IMR-90 (cell line): ENCODE measurements around the gene RNF213. TPM values are rescaled to one million over a fixed set of nuclear protein-coding genes. Genes with fewer than 3 reads are reported as not detected.

Source experiments
- ATAC-seq: fragments of 200-7000 bp; cut with Tn5 transposase; 2 replicates; pipeline ENCODE4 v1.9.1; 2020; ENCODE audit warnings: low read depth, mild to moderate bottlenecking, moderate library complexity
- BruUV-seq: library from RNA; stranded (reverse); fragments of 400-500 nt; replicated peaks from 2 replicates; lab custom pipeline; 2021; lab: Mats Ljungman, UMichigan
- CTCF ChIA-PET: fragments of 300-600 bp; formaldehyde crosslinking; extraction: SDS; loops from one replicate; lab custom pipeline; 2021; ENCODE audit warnings: antibody characterized with exemption; lab: Yijun Ruan, JAX
- POLR2A ChIA-PET: fragments of 300-600 bp; sonication (Branson Sonifier 250); formaldehyde crosslinking; loops from one replicate; lab custom pipeline; 2022; ENCODE audit warnings: antibody characterized with exemption; ENCODE audit not compliant: unreplicated experiment; lab: Charles Lee
- DNase-seq: peaks from one replicate; pipeline ENCODE4 v3.0.0; 2013
- H2AFZ ChIP-seq: replicated peaks from 2 replicates; pipeline ENCODE3; 2013; ENCODE audit warnings: low read length, mild to moderate bottlenecking; ENCODE audit not compliant: poor library complexity
- H2AK5ac ChIP-seq: 2 replicates; pipeline ENCODE4 v1.6.1; 2013; ENCODE audit warnings: low read depth, low read length, inconsistent platforms
- H2AK9ac ChIP-seq: replicated peaks from 2 replicates; pipeline ENCODE3; 2013; ENCODE audit warnings: mild to moderate bottlenecking, low read depth, low read length, moderate library complexity; ENCODE audit not compliant: poor library complexity
- H2BK120ac ChIP-seq: 2 replicates; pipeline ENCODE4 v1.6.1; 2013; ENCODE audit warnings: low read depth, low read length, inconsistent platforms
- H2BK15ac ChIP-seq: 3 replicates; pipeline ENCODE4 v1.6.1; 2013; ENCODE audit warnings: low read depth, low read length, inconsistent platforms
- H2BK20ac ChIP-seq: 2 replicates; pipeline ENCODE4 v1.6.1; 2013; ENCODE audit warnings: low read depth, mild to moderate bottlenecking, inconsistent platforms, low read length, moderate library complexity
- H2BK5ac ChIP-seq: 2 replicates; pipeline ENCODE4 v1.6.1; 2013; ENCODE audit warnings: mild to moderate bottlenecking, low read depth, low read length, inconsistent platforms; ENCODE audit not compliant: poor library complexity, severe bottlenecking
- H3K14ac ChIP-seq: replicated peaks from 2 replicates; pipeline ENCODE4 v1.6.1; 2013; ENCODE audit warnings: low read depth, low read length, inconsistent platforms
- H3K18ac ChIP-seq: 2 replicates; pipeline ENCODE4 v1.6.1; 2013; ENCODE audit warnings: low read depth, low read length, control low read depth
- H3K23ac ChIP-seq: 2 replicates; pipeline ENCODE4 v1.6.1; 2013; ENCODE audit warnings: low read depth, low read length, inconsistent platforms
- H3K27ac ChIP-seq: 2 replicates; pipeline ENCODE4 v1.5.1; 2013; ENCODE audit warnings: mild to moderate bottlenecking, control low read depth, low read length; ENCODE audit not compliant: insufficient read depth
- H3K27me3 ChIP-seq: 2 replicates; pipeline ENCODE4 v1.6.1; 2013; ENCODE audit warnings: low read length; ENCODE audit not compliant: control insufficient read depth, insufficient read depth
- H3K36me3 ChIP-seq: 2 replicates; pipeline ENCODE4 v1.6.1; 2013; ENCODE audit warnings: low read length, mixed read lengths; ENCODE audit not compliant: control insufficient read depth, insufficient read depth
- H3K4ac ChIP-seq: 2 replicates; pipeline ENCODE4 v1.6.1; 2013; ENCODE audit warnings: low read depth, low read length, inconsistent platforms
- H3K4me1 ChIP-seq: 2 replicates; pipeline ENCODE4 v1.6.1; 2013; ENCODE audit warnings: low read length, mixed read lengths; ENCODE audit not compliant: control insufficient read depth, insufficient read depth
- H3K4me2 ChIP-seq: 2 replicates; pipeline ENCODE4 v1.6.1; 2013; ENCODE audit warnings: low read depth, mild to moderate bottlenecking, control low read depth, low read length, moderate library complexity
- H3K4me3 ChIP-seq: 2 replicates; pipeline ENCODE4 v1.5.1; 2013; ENCODE audit warnings: low read depth, mild to moderate bottlenecking, control low read depth, low read length, moderate library complexity; ENCODE audit not compliant: insufficient read depth
- H3K56ac ChIP-seq: 2 replicates; pipeline ENCODE4 v1.6.1; 2013; ENCODE audit warnings: low read length, inconsistent platforms; ENCODE audit not compliant: insufficient read depth; ENCODE audit errors: extremely low read depth
- H3K79me1 ChIP-seq, 2 experiments: 2 replicates each; pipeline ENCODE4 v1.6.1; 2013; ENCODE audit warnings: low read length in 2 of 2, inconsistent platforms in 1 of 2, low read depth in 1 of 2
- H3K9ac ChIP-seq: 2 replicates; pipeline ENCODE4 v1.6.1; 2013; ENCODE audit warnings: low read depth, low read length, control low read depth
- H3K9me1 ChIP-seq: 2 replicates; pipeline ENCODE4 v1.6.1; 2013; ENCODE audit warnings: low read length, inconsistent platforms; ENCODE audit not compliant: insufficient read depth
- H3K9me3 ChIP-seq: 2 replicates; pipeline ENCODE4 v1.6.1; 2013; ENCODE audit warnings: low read length; ENCODE audit not compliant: control insufficient read depth, insufficient read depth
- H4K20me1 ChIP-seq: 2 replicates; pipeline ENCODE4 v1.6.1; 2013; ENCODE audit warnings: low read length, inconsistent platforms; ENCODE audit not compliant: insufficient read depth
- H4K5ac ChIP-seq: 2 replicates; pipeline ENCODE4 v1.6.1; 2013; ENCODE audit warnings: mild to moderate bottlenecking, low read depth, low read length, control low read depth
- H4K8ac ChIP-seq, 2 experiments: 2 replicates each; pipeline ENCODE4 v1.6.1; 2013; ENCODE audit warnings: low read depth in 2 of 2, low read length in 2 of 2, control low read depth in 1 of 2, inconsistent platforms in 1 of 2
- H4K91ac ChIP-seq: 2 replicates; pipeline ENCODE4 v1.6.1; 2013; ENCODE audit warnings: low read depth, low read length, inconsistent platforms; ENCODE audit not compliant: insufficient read depth
- CEBPB ChIP-seq: IDR thresholded peaks from 2 replicates; pipeline ENCODE4 v1.6.1; 2012; ENCODE audit warnings: low read depth, low read length, improper control_type of control experiment
- CHD1 ChIP-seq: IDR thresholded peaks from 2 replicates; pipeline ENCODE4 v1.6.1; 2012; ENCODE audit warnings: low read depth, low read length, improper control_type of control experiment
- CTCF ChIP-seq: conservative IDR thresholded peaks from 2 replicates; pipeline ENCODE4 v1.5.1; 2012; ENCODE audit warnings: mild to moderate bottlenecking, low read depth, low read length, improper control_type of control experiment
- ELK1 ChIP-seq: fragments of 150-350 bp; IDR thresholded peaks from 2 replicates; pipeline ENCODE4 v1.6.1; 2016; ENCODE audit warnings: low read depth, mild to moderate bottlenecking, low read length, moderate library complexity, borderline replicate concordance
- MAFK ChIP-seq: IDR thresholded peaks from 2 replicates; pipeline ENCODE4 v1.6.1; 2012; ENCODE audit warnings: low read depth, low read length, improper control_type of control experiment
- MAZ ChIP-seq: IDR thresholded peaks from 2 replicates; pipeline ENCODE4 v1.6.1; 2012; ENCODE audit warnings: low read depth, mild to moderate bottlenecking, low read length, improper control_type of control experiment, moderate library complexity, borderline replicate concordance
- MXI1 ChIP-seq: IDR thresholded peaks from 2 replicates; pipeline ENCODE4 v1.6.1; 2012; ENCODE audit warnings: low read depth, mild to moderate bottlenecking, low read length, moderate library complexity, borderline replicate concordance
- NFE2L2 ChIP-seq: fragments of 150-350 bp; IDR thresholded peaks from 2 replicates; pipeline ENCODE4 v1.6.1; 2016; ENCODE audit warnings: low read depth, mild to moderate bottlenecking, low read length
- POLR2A ChIP-seq: IDR thresholded peaks from 2 replicates; pipeline ENCODE4 v1.6.1; 2012; ENCODE audit warnings: mild to moderate bottlenecking, low read depth, low read length
- RAD21 ChIP-seq: IDR thresholded peaks from 2 replicates; pipeline ENCODE4 v1.6.1; 2012; ENCODE audit warnings: low read length, improper control_type of control experiment
- SMC3 ChIP-seq: fragments of 150-350 bp; IDR thresholded peaks from 2 replicates; pipeline ENCODE4 v1.6.1; 2016; ENCODE audit warnings: low read depth, mild to moderate bottlenecking, antibody characterized with exemption, low read length, moderate library complexity
- WGBS, 2 experiments: methylation state at CpG; one replicate each; pipeline versions ENCODE4 v1.1.5 to v1.1.7; 2013; ENCODE audit warnings: missing lambda C conversion rate in 2 of 2; ENCODE audit not compliant: insufficient read length in 1 of 2; ENCODE audit errors: extremely low coverage in 2 of 2; 5-methylcytosine and 5-hydroxymethylcytosine counted together
- dilution Hi-C: fragments of 300-500 bp; cut with HindIII; formaldehyde crosslinking; loops from one replicate; pipeline ENCODE4 v1.14.3; 2018; ENCODE audit warnings: low sequenced_read_pairs; ENCODE audit not compliant: unreplicated experiment
- in situ Hi-C: fragments of 300-500 bp; cut with MboI; formaldehyde crosslinking; loops from 3 replicates; pipeline ENCODE4 v1.14.3; 2019; ENCODE audit warnings: low sequenced_read_pairs, inconsistent platforms, mixed read lengths
- intact Hi-C: fragments of 100-400 bp; cut with micrococcal nuclease; formaldehyde crosslinking; loops from 2 replicates; pipeline ENCODE4 v1.10.0; 2022
- polyA plus RNA-seq, 3 experiments: library from polyadenylated mRNA; depleted of rRNA; stranded (reverse); fragments of >200 nt; gene quantifications; 2 replicates each; pipeline ENCODE4 v1.2.3, GENCODE V29; 2012; ENCODE audit warnings: low replicate concordance in 1 of 3
- total RNA-seq: library from RNA; depleted of rRNA; stranded (reverse); fragments of >200 nt; gene quantifications from 2 replicates; pipeline ENCODE4 v1.2.3, GENCODE V29; 2012

Gene RNF213
- total and polyA plus RNA-seq, 2 of the 4 experiments (the other 2 are of a cell fraction): 23.4 to 36.0 TPM

GRCh38 chr17:80445726-80446110, 185.1 kb downstream of the RNF213 start:
- H4K8ac ChIP-seq: no peak overlapping the region
- H4K5ac ChIP-seq: no peak overlapping the region
- BruUV-seq: no TSS peak
- WGBS, 2 experiments: no CpG with 5 or more reads among the region's 10 CpGs
- intact Hi-C loops: no loop called here
- no peak overlapping the region for H2BK15ac ChIP-seq
- TF ChIP-seq NFE2L2: no peak
- no peak for TF ChIP-seq POLR2A
- no peak for TF ChIP-seq RAD21
- no peak for TF ChIP-seq CEBPB
- TF ChIP-seq ELK1: no peak
- no peak for TF ChIP-seq MAZ
- no peak for TF ChIP-seq MXI1
- no peak for TF ChIP-seq CTCF
- no peak for TF ChIP-seq SMC3
- no peak for TF ChIP-seq MAFK
- no peak for TF ChIP-seq CHD1
- CTCF ChIA-PET: no interaction called here
- H3K4me2 ChIP-seq: no peak overlapping the region
- peaks cover 17% of the 10 kb centered on the region for H3K4me1 ChIP-seq
- ATAC-seq (no peak), DNase-seq (no peak)
- no peak overlapping the region for H2AFZ ChIP-seq
- H4K91ac ChIP-seq: no peak overlapping the region
- peak overlapping the region; percentile 55 for H2AK9ac ChIP-seq
- H3K9me3 ChIP-seq: no peaks in the 10 kb centered on the region
- in situ Hi-C loops: no loop called here
- no peak overlapping the region for H3K14ac ChIP-seq
- H2BK5ac ChIP-seq: no peak overlapping the region
- 0 out of 4 replicates have a peak, but pooled peaks cover 0 to 3% of the 10 kb centered on the region in 2 experiments for H3K79me1 ChIP-seq
- no peak overlapping the region for H3K4me3 ChIP-seq
- no peaks in the 10 kb centered on the region for H3K36me3 ChIP-seq
- H3K18ac ChIP-seq: no peak overlapping the region
- no peak overlapping the region for H3K9ac ChIP-seq
- peaks cover 11% of the 10 kb centered on the region; the same call in 1 of the 2 replicates for H3K27me3 ChIP-seq
- H4K20me1 ChIP-seq: no peaks in the 10 kb centered on the region; the same call in none of the 2 replicates
- H2BK120ac ChIP-seq: no peak overlapping the region
- dilution Hi-C loops: no loop called here
- peaks cover 3% of the 10 kb centered on the region; the same call in 1 of the 2 replicates for H3K9me1 ChIP-seq
- no peak overlapping the region for H3K56ac ChIP-seq
- H3K4ac ChIP-seq: no peak overlapping the region
- H2AK5ac ChIP-seq: no peak overlapping the region
- POLR2A ChIA-PET: no interaction called here
- H3K27ac ChIP-seq: no peak overlapping the region
- no peak overlapping the region for H2BK20ac ChIP-seq
- no peak overlapping the region for H3K23ac ChIP-seq
